RPMI7951 (cell line): ENCODE measurements around the gene PKD2L1. TPM values are rescaled to one million over a fixed set of nuclear protein-coding genes. Genes with fewer than 3 reads are reported as not detected.
"Not testable (repeated sequence)": the region's sequence is repeated elsewhere in the genome, so short reads cannot be mapped to it uniquely, and the experiment has no call there.

ENCODE experiments used
- DNase-seq: peaks from one replicate; pipeline ENCODE4 v3.0.0-alpha.2; 2012; ENCODE audit warnings: low read depth
- total RNA-seq: library from RNA; depleted of rRNA; stranded (reverse); fragments of >200 nt; shearing (Covaris generic); gene quantifications from 2 replicates; pipeline ENCODE4 v1.2.3, GENCODE V29; 2014; rRNA removed

PKD2L1 gene
- total RNA-seq, 1 experiment from 2014 or later = not detected

- DNase-seq = peak; percentile 87
Measured at GRCh38 chr10:100286051-100287033, 43.7 kb downstream of the PKD2L1 start, which contains the start of gene BLOC1S2. Gene BLOC1S2 (minus strand): TSS chr10:100286680. CDS start chr10:100286659, 21 bp downstream.

- not testable (repeated sequence) for DNase-seq
Measured at GRCh38 chr10:100285326-100285725, 44.7 kb downstream of the PKD2L1 start.

GRCh38 chr10:100282907-100283306, 47.1 kb downstream of the PKD2L1 start:
- no peak for DNase-seq

- DNase-seq = not testable (repeated sequence)
Measured at GRCh38 chr10:100276971-100277370, 53.1 kb downstream of the PKD2L1 start.

- peak; percentile 85 for DNase-seq
Measured at GRCh38 chr10:100267239-100268104, 62.6 kb downstream of the PKD2L1 start, which contains the start of gene CWF19L1. Gene CWF19L1 (minus strand): TSS chr10:100267638. CDS start chr10:100267593, 45 bp downstream.

GRCh38 chr10:100265821-100266485, 64.1 kb downstream of the PKD2L1 start:
- DNase-seq = no peak

GRCh38 chr10:100254191-100254590, 75.8 kb downstream of the PKD2L1 start:
- no peak for DNase-seq

- DNase-seq = no peak
Measured at GRCh38 chr10:100253041-100253440, 77.0 kb downstream of the PKD2L1 start.

GRCh38 chr10:100248820-100249219, 81.2 kb downstream of the PKD2L1 start:
- no peak for DNase-seq

- no peak for DNase-seq
Measured at GRCh38 chr10:100245484-100246220, 84.4 kb downstream of the PKD2L1 start.

GRCh38 chr10:100239851-100240250, 90.2 kb downstream of the PKD2L1 start:
- DNase-seq = no peak

GRCh38 chr10:100238429-100238828, 91.6 kb downstream of the PKD2L1 start:
- no peak for DNase-seq

Other genes with a start within 250 kb of the PKD2L1 start
- not detected in 2 replicates for gene CPN1, start 248.4 kb downstream of the PKD2L1 start, total RNA-seq
- 38.8 and 42.5 TPM in 2 replicates for gene ERLIN1, start 144.2 kb downstream of the PKD2L1 start, total RNA-seq
- 19.4 and 20.3 TPM in 2 replicates for gene CHUK, start 100.6 kb downstream of the PKD2L1 start, total RNA-seq
- gene CWF19L1, start 62.6 kb downstream of the PKD2L1 start, total RNA-seq = 31.2 and 36.9 TPM in 2 replicates
- 33.5 and 43.5 TPM in 2 replicates for gene BLOC1S2, start 43.5 kb downstream of the PKD2L1 start, total RNA-seq
- gene SCD, start 17.0 kb upstream of the PKD2L1 start, total RNA-seq = 68.3 and 80.6 TPM in 2 replicates
- gene WNT8B, start 132.8 kb upstream of the PKD2L1 start, total RNA-seq = not detected in 2 replicates
- 0.10 and 0.24 TPM in 2 replicates for gene SEC31B, start 189.6 kb upstream of the PKD2L1 start, total RNA-seq
- 189 and 282 TPM in 2 replicates for gene NDUFB8, start 199.6 kb upstream of the PKD2L1 start, total RNA-seq
- 4.1 and 5.0 TPM in 2 replicates for gene HIF1AN, start 205.7 kb upstream of the PKD2L1 start, total RNA-seq